Measurements from ENCODE around the gene GDPD3. TPM values are rescaled to one million over a fixed set of nuclear protein-coding genes. Genes with fewer than 3 reads are reported as not detected.

The GDPD3 gene, protein sequence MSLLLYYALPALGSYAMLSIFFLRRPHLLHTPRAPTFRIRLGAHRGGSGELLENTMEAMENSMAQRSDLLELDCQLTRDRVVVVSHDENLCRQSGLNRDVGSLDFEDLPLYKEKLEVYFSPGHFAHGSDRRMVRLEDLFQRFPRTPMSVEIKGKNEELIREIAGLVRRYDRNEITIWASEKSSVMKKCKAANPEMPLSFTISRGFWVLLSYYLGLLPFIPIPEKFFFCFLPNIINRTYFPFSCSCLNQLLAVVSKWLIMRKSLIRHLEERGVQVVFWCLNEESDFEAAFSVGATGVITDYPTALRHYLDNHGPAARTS
- total RNA-seq, result 0.59 and 0.78 TPM in 2 replicates

DNA sequence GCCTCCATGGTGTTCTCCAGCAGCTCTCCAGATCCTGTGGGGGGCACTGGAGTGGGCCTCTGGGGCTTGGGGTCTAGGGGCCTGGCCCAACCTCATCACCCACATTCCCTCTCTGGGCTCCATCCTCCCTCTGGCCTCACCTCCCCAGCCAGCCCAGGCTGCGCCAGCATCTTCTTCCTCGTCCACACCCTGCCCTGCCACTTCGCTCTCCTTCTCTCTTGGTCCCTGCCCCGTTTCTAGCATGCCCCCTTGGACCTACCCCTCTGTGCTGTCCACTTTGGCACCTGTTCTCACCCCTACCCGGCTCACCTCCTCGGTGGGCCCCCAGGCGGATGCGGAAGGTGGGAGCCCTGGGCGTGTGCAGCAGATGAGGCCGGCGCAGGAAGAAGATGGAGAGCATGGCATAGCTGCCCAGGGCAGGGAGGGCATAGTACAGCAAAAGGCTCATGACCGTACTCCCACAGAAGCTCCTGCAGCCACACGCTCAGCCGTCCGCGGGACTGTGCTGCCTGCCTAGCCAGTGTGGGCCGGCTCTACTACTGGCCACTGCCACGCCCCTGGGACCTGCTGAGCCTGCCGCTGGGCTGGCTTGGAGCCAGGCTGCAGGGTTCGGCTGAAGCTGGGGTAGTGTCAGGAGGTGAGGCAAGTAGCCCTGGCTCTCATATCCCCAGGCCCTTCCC, at the start of gene GDPD3:
TSS of gene GDPD3 (minus strand) at position 507 of the 680 bp plus-strand sequence. CDS start at position 448, 59 bp downstream.

GRCh38 chr16:30096105-30096861, 17.1 kb downstream of the GDPD3 start, which contains the start of gene YPEL3:
YPEL3 (minus strand) TSS chr16:30096213; CDS start chr16:30095482, 731 bp downstream.

GRCh38 chr16:30091474-30092372, 21.6 kb downstream of the GDPD3 start, which contains the start of gene TBX6:
TBX6 (minus strand) TSS chr16:30091924; CDS start chr16:30091193, 731 bp downstream.

GRCh38 chr16:30075503-30076275, 37.6 kb downstream of the GDPD3 start, which contains the start of gene PPP4C:
PPP4C (plus strand) TSS chr16:30075994; CDS start chr16:30076378, 384 bp downstream.

GRCh38 chr16:30065102-30065942, 48.0 kb downstream of the GDPD3 start, which contains the start of gene ALDOA:
ALDOA (plus strand) TSS chr16:30065760; CDS start chr16:30066898, 1,138 bp downstream.

Other genes starting within 250 kb of the GDPD3 start
- gene SEZ6L2, start 214.0 kb downstream of the GDPD3 start, total RNA-seq, result 18.4 and 37.0 TPM in 2 replicates
- 8.0 and 12.5 TPM in 2 replicates for gene ASPHD1, start 213.0 kb downstream of the GDPD3 start, total RNA-seq
- gene KCTD13, start 187.3 kb downstream of the GDPD3 start, total RNA-seq, result 12.5 and 14.3 TPM in 2 replicates
- gene TMEM219, start 151.5 kb downstream of the GDPD3 start, total RNA-seq, result 63.9 and 76.0 TPM in 2 replicates
- gene TAOK2, start 139.7 kb downstream of the GDPD3 start, total RNA-seq, result 53.4 and 72.9 TPM in 2 replicates
- gene HIRIP3, start 117.9 kb downstream of the GDPD3 start, total RNA-seq, result 4.8 and 5.0 TPM in 2 replicates
- 16.9 and 20.3 TPM in 2 replicates for gene INO80E, start 117.3 kb downstream of the GDPD3 start, total RNA-seq
- 0.42 TPM in 1 of 2 replicates, not detected in the other for gene DOC2A, start 102.5 kb downstream of the GDPD3 start, total RNA-seq
- not detected in 2 replicates for gene C16orf92, start 90.3 kb downstream of the GDPD3 start, total RNA-seq
- gene TLCD3B, start 82.3 kb downstream of the GDPD3 start, total RNA-seq, result under 0.01 and 0.09 TPM in 2 replicates
- 559 and 1,105 TPM in 2 replicates for gene ALDOA, start 47.8 kb downstream of the GDPD3 start, total RNA-seq
- gene PPP4C, start 37.5 kb downstream of the GDPD3 start, total RNA-seq, result 194 and 200 TPM in 2 replicates
- gene TBX6, start 21.6 kb downstream of the GDPD3 start, total RNA-seq, result under 0.01 TPM in 1 of 2 replicates, not detected in the other
- gene YPEL3, start 17.3 kb downstream of the GDPD3 start, total RNA-seq, result 5.9 and 6.6 TPM in 2 replicates
- gene MAPK3, start 9.7 kb upstream of the GDPD3 start, total RNA-seq, result 16.9 and 18.7 TPM in 2 replicates
- 0.59 and 2.4 TPM in 2 replicates for gene CORO1A, start 70.1 kb upstream of the GDPD3 start, total RNA-seq
- 64.8 and 138 TPM in 2 replicates for gene BOLA2B, start 80.1 kb upstream of the GDPD3 start, total RNA-seq
- 17.3 and 25.8 TPM in 2 replicates for gene SLX1A, start 80.3 kb upstream of the GDPD3 start, total RNA-seq
- gene SULT1A3, start 85.7 kb upstream of the GDPD3 start, total RNA-seq, result 3.1 and 3.6 TPM in 2 replicates
- gene NPIPB13, start 134.9 kb upstream of the GDPD3 start, total RNA-seq, result 1.4 and 1.8 TPM in 2 replicates
- 27.9 and 28.5 TPM in 2 replicates for gene CD2BP2, start 241.8 kb upstream of the GDPD3 start, total RNA-seq